A673 (cell line): ENCODE measurements around the gene SERPINA6. TPM values are rescaled to one million over a fixed set of nuclear protein-coding genes. Genes with fewer than 3 reads are reported as not detected.
"Not testable (repeated sequence)": the region's sequence is repeated elsewhere in the genome, so short reads cannot be mapped to it uniquely, and the experiment has no call there.

Experiments
- BruUV-seq: library from RNA; stranded (reverse); fragments of 400-500 nt; replicated peaks from 2 replicates; lab custom pipeline; 2021; lab: Mats Ljungman, UMichigan
- CTCF ChIA-PET: fragments of 300-600 bp; sonication (Branson Sonifier 250); formaldehyde crosslinking; loops from one replicate; lab custom pipeline; 2022; ENCODE audit warnings: antibody characterized with exemption; lab: Charles Lee
- POLR2A ChIA-PET: fragments of 300-600 bp; sonication (Branson Sonifier 250); formaldehyde crosslinking; loops from one replicate; lab custom pipeline; 2022; ENCODE audit warnings: antibody characterized with exemption; ENCODE audit not compliant: low non-redundant PET; lab: Charles Lee
- DNase-seq: peaks from one replicate; pipeline ENCODE4 v3.0.0-alpha.2; 2015; ENCODE audit warnings: low spot score
- H3K27ac ChIP-seq: fragments of 200-600 bp; sonication (generic); 2 replicates; pipeline ENCODE4 v1.5.1; 2016; ENCODE audit warnings: mixed run types, low read depth, mild to moderate bottlenecking, mixed read lengths, antibody characterized with exemption, low read length; ENCODE audit not compliant: poor library complexity, severe bottlenecking
- H3K27me3 ChIP-seq: fragments of 200-600 bp; sonication (generic); replicated peaks from 2 replicates; pipeline ENCODE4 v1.6.1; 2017; ENCODE audit warnings: mixed run types, low read depth, mild to moderate bottlenecking, mixed read lengths, antibody characterized with exemption, low read length; ENCODE audit not compliant: insufficient read depth, poor library complexity
- H3K36me3 ChIP-seq: fragments of 200-600 bp; sonication (generic); 2 replicates; pipeline ENCODE4 v1.6.1; 2016; ENCODE audit warnings: mixed run types, mild to moderate bottlenecking, mixed read lengths, antibody characterized with exemption, low read length; ENCODE audit not compliant: insufficient read depth, poor library complexity, severe bottlenecking
- H3K4me1 ChIP-seq: fragments of 200-600 bp; sonication (generic); 2 replicates; pipeline ENCODE4 v1.6.1; 2017; ENCODE audit warnings: mixed run types, mild to moderate bottlenecking, mixed read lengths, antibody characterized with exemption, low read length; ENCODE audit not compliant: insufficient read depth, poor library complexity, severe bottlenecking
- H3K4me3 ChIP-seq: fragments of 200-600 bp; sonication (generic); 2 replicates; pipeline ENCODE4 v1.5.1; 2016; ENCODE audit warnings: low read depth, mixed run types, mild to moderate bottlenecking, mixed read lengths, low read length; ENCODE audit not compliant: poor library complexity, severe bottlenecking
- H3K9me3 ChIP-seq: fragments of 200-600 bp; sonication (generic); 2 replicates; pipeline ENCODE4 v1.6.1; 2016; ENCODE audit warnings: mixed run types, low read depth, mild to moderate bottlenecking, mixed read lengths, antibody characterized with exemption, low read length; ENCODE audit not compliant: poor library complexity, severe bottlenecking
- EZH2 ChIP-seq: fragments of 200-600 bp; sonication (generic); IDR thresholded peaks from 2 replicates; pipeline ENCODE4 v1.6.1; 2017; ENCODE audit warnings: borderline replicate concordance, low read depth, mild to moderate bottlenecking, mixed read lengths, antibody characterized with exemption, low read length; ENCODE audit not compliant: poor library complexity, severe bottlenecking
- intact Hi-C: fragments of 100-400 bp; cut with micrococcal nuclease; formaldehyde crosslinking; loops from one replicate; pipeline ENCODE4 v1.10.0; 2022; ENCODE audit not compliant: unreplicated experiment
- total RNA-seq: library from RNA; stranded (reverse); gene quantifications from 2 replicates; pipeline ENCODE4 v1.2.3, GENCODE V29; 2021
- TF ChIP-seq, protein P1 (sequence below): fragments of 300-800, 200-600 bp; sonication (generic); conservative IDR thresholded peaks from 2 replicates; pipeline ENCODE4 v1.5.1; 2017; ENCODE audit warnings: low read depth, mild to moderate bottlenecking, antibody characterized with exemption, low read length, moderate library complexity, mixed read lengths

SERPINA6 gene
- total RNA-seq, 1 experiment from 2014 or later: not detected

DNA sequence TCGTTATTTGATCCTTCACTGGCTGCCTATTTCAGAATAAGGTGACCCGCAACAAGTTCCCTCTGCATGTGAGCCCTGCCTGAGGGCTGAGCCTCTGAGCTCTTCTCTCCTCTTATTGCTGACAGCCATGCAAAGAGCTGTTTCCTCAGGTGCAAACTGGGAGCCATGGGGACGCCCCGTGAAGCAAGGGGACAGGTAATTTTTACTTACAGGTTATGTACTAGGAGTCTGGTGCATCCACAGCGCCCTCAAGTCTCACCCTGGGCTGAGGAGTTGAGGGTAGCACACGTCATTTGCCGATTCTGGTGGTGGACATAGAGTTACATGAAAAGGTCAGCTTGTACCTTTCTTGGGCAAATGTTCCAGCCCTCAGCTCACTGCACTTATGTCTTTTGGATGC lies 26.1 kb upstream of the SERPINA6 start:
- Histone ChIP-seq H3K9me3 (no peaks in the 10 kb centered on the region), H3K4me3 (no peak overlapping the region), H3K36me3 (no peaks in the 10 kb centered on the region), H3K27ac (no peak overlapping the region), H3K4me1 (no peaks in the 10 kb centered on the region), H3K27me3 (no peaks in the 10 kb centered on the region)
- TF ChIP-seq, protein P1, sequence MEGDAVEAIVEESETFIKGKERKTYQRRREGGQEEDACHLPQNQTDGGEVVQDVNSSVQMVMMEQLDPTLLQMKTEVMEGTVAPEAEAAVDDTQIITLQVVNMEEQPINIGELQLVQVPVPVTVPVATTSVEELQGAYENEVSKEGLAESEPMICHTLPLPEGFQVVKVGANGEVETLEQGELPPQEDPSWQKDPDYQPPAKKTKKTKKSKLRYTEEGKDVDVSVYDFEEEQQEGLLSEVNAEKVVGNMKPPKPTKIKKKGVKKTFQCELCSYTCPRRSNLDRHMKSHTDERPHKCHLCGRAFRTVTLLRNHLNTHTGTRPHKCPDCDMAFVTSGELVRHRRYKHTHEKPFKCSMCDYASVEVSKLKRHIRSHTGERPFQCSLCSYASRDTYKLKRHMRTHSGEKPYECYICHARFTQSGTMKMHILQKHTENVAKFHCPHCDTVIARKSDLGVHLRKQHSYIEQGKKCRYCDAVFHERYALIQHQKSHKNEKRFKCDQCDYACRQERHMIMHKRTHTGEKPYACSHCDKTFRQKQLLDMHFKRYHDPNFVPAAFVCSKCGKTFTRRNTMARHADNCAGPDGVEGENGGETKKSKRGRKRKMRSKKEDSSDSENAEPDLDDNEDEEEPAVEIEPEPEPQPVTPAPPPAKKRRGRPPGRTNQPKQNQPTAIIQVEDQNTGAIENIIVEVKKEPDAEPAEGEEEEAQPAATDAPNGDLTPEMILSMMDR: no peak
- no peak for DNase-seq
- intact Hi-C loops: no loop called here
- POLR2A ChIA-PET: no interaction called here
- CTCF ChIA-PET: no interaction called here
- BruUV-seq: no TSS peak

DNA sequence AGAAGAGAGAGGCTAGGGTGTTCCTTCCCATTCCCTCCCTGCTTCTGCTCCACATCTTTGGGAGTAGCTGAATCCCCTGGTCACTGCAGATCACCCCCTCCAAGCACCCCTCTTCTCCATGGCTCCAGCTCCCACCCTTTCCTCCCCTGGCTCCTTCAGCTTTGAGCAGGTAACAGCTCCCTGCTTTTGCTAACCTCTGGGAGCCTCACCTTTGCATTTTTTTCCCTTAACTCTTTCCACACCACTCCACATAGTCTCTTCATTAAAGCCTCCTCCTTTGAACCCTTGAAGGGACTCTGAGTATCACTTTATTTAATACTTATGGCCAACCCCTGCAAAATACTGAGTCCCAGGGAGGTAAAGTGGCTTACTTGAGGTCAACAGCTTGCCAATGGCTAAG lies 25.7 kb upstream of the SERPINA6 start:
- H3K4me3 ChIP-seq: no peak overlapping the region
- H3K27me3 ChIP-seq: no peaks in the 10 kb centered on the region
- H3K36me3 ChIP-seq: no peaks in the 10 kb centered on the region
- H3K9me3 ChIP-seq: no peaks in the 10 kb centered on the region
- intact Hi-C loops: no loop called here
- TF ChIP-seq, protein P1: no peak
- TF ChIP-seq EZH2: no peak
- DNase-seq: no peak
- no peak overlapping the region for H3K27ac ChIP-seq
- ChIA-PET CTCF (no interaction called here), POLR2A (no interaction called here)
- no peaks in the 10 kb centered on the region for H3K4me1 ChIP-seq
- BruUV-seq: no TSS peak

DNA sequence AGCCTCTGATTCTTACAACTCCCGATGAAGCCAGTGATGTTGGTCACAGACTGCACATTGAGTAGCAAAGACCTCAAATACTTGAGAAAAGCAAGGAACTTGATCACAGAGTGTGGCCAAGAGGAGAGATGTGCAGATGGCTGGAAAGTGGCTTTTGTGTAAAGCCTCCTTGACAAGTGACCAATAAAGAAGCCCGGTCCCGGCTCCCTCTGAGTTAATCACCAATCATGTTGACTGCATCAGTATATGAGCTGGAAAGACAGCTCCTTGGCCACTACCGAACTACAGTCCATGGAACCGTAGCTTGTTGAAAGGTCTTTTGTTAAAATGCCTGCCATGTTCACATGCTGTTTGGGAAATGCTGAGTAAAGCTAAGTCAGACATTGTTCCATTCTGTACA lies 23.7 kb upstream of the SERPINA6 start:
- TF ChIP-seq, protein P1: no peak
- no peak for TF ChIP-seq EZH2
- intact Hi-C loops: no loop called here
- no peaks in the 10 kb centered on the region for H3K4me1 ChIP-seq
- no peak overlapping the region for H3K4me3 ChIP-seq
- CTCF ChIA-PET: no interaction called here
- H3K9me3 ChIP-seq: no peaks in the 10 kb centered on the region
- H3K36me3 ChIP-seq: no peaks in the 10 kb centered on the region
- no peaks in the 10 kb centered on the region for H3K27me3 ChIP-seq
- DNase-seq: no peak
- POLR2A ChIA-PET: no interaction called here
- no TSS peak for BruUV-seq
- no peak overlapping the region for H3K27ac ChIP-seq

DNA sequence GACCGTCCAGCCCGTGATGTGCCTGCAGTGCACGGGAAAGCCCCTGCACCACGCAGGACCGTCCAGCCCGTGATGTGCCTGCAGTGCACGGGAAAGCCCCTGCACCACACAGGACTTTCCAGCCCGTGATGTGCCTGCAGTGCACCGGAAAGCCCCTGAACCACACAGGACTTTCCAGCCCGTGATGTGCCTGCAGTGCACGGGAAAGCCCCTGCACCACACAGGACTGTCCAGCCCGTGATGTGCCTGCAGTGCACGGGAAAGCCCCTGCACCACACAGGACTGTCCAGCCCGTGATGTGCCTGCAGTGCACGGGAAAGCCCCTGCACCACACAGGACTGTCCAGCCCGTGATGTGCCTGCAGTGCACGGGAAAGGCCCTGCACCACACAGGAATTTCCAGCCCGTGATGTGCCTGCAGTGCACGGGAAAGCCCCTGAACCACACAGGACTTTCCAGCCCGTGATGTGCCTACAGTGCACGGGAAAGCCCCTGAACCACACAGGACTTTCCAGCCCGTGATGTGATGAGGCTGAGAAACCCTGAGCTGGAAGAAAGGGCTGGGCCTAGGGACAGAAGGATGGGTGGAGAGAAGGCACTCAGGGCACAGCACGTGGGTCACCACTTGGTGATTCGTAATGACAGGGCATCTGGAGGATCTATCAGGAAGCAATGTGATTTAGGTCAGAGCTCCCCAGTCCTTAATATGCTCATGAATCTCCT lies 23.1 kb upstream of the SERPINA6 start:
- intact Hi-C loops, POLR2A ChIA-PET, H3K4me1 ChIP-seq, H3K4me3 ChIP-seq, H3K36me3 ChIP-seq, CTCF ChIA-PET, H3K9me3 ChIP-seq, BruUV-seq, DNase-seq, H3K27me3 ChIP-seq, H3K27ac ChIP-seq: not testable (repeated sequence)
